Measurements from ENCODE around the gene NINJ1. TPM values are rescaled to one million over a fixed set of nuclear protein-coding genes. Genes with fewer than 3 reads are reported as not detected.

Gene NINJ1
- total and polyA plus RNA-seq, 2 of the 13 experiments (the other 11 are each of a cell fraction or from before 2014, with no cell fraction given): 81.2 to 92.1 TPM

DNA sequence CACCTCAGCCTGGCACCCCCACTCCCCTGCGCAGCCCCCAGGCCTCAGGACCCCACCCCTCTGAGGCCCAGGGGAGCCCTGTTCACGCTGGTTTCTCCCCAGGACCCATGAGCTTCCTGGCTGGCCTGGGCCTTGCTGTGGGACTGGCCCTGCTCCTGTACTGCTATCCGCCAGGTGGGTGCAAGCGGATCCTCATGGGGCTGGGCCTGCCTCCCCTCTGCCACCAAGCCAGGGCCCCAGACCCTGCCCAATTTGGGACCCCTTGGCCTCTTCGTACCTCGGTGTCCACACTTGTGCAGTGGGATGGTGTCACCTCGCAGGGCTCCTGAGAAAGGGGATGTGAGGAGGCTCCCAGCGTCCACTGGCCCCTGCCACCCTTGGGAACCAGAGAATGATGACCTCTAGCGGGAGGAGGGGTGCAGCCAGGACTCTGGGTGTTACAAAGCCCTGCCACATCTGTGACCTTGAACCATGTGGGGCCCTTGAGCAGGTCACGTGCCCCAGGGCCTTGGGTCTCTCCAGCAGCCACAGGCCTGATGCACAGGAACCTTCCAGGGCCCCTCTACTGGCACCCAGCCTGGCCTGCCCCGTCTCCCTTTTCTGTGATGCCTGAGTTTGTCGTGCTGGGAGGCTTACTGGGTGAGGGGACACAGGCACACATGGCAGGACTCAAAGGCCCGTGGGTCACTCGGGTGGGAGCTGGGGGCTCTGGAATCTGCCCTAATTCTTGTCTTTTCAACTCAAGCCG, 21.8 kb downstream of the NINJ1 start (continued):
- TF ChIP-seq, protein P1, sequence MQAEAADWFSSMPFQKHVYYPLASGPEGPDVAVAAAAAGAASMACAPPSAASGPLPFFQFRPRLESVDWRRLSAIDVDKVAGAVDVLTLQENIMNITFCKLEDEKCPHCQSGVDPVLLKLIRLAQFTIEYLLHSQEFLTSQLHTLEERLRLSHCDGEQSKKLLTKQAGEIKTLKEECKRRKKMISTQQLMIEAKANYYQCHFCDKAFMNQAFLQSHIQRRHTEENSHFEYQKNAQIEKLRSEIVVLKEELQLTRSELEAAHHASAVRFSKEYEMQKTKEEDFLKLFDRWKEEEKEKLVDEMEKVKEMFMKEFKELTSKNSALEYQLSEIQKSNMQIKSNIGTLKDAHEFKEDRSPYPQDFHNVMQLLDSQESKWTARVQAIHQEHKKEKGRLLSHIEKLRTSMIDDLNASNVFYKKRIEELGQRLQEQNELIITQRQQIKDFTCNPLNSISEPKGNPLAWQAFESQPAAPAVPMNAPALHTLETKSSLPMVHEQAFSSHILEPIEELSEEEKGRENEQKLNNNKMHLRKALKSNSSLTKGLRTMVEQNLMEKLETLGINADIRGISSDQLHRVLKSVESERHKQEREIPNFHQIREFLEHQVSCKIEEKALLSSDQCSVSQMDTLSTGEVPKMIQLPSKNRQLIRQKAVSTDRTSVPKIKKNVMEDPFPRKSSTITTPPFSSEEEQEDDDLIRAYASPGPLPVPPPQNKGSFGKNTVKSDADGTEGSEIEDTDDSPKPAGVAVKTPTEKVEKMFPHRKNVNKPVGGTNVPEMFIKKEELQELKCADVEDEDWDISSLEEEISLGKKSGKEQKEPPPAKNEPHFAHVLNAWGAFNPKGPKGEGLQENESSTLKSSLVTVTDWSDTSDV (CRISPR knock-in tag; IDR thresholded peaks at IDR 0.05): no peak
- no peak for TF ChIP-seq PHF20 (CRISPR knock-in tag; IDR thresholded peaks at IDR 0.05)
- no peak for TF ChIP-seq PRMT3 (CRISPR knock-in tag; IDR thresholded peaks at IDR 0.05; ENCODE audit: borderline replicate concordance, low read depth)
- TF ChIP-seq AHR (CRISPR knock-in tag; IDR thresholded peaks at IDR 0.05): no peak
- TF ChIP-seq, protein P2, sequence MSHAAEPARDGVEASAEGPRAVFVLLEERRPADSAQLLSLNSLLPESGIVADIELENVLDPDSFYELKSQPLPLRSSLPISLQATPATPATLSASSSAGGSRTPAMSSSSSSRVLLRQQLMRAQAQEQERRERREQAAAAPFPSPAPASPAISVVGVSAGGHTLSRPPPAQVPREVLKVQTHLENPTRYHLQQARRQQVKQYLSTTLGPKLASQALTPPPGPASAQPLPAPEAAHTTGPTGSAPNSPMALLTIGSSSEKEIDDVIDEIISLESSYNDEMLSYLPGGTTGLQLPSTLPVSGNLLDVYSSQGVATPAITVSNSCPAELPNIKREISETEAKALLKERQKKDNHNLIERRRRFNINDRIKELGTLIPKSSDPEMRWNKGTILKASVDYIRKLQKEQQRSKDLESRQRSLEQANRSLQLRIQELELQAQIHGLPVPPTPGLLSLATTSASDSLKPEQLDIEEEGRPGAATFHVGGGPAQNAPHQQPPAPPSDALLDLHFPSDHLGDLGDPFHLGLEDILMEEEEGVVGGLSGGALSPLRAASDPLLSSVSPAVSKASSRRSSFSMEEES (CRISPR knock-in tag; IDR thresholded peaks at IDR 0.05): peak; percentile 95
- TF ChIP-seq ARNT (IDR thresholded peaks at IDR 0.05): no peak
- TF ChIP-seq, protein P3, sequence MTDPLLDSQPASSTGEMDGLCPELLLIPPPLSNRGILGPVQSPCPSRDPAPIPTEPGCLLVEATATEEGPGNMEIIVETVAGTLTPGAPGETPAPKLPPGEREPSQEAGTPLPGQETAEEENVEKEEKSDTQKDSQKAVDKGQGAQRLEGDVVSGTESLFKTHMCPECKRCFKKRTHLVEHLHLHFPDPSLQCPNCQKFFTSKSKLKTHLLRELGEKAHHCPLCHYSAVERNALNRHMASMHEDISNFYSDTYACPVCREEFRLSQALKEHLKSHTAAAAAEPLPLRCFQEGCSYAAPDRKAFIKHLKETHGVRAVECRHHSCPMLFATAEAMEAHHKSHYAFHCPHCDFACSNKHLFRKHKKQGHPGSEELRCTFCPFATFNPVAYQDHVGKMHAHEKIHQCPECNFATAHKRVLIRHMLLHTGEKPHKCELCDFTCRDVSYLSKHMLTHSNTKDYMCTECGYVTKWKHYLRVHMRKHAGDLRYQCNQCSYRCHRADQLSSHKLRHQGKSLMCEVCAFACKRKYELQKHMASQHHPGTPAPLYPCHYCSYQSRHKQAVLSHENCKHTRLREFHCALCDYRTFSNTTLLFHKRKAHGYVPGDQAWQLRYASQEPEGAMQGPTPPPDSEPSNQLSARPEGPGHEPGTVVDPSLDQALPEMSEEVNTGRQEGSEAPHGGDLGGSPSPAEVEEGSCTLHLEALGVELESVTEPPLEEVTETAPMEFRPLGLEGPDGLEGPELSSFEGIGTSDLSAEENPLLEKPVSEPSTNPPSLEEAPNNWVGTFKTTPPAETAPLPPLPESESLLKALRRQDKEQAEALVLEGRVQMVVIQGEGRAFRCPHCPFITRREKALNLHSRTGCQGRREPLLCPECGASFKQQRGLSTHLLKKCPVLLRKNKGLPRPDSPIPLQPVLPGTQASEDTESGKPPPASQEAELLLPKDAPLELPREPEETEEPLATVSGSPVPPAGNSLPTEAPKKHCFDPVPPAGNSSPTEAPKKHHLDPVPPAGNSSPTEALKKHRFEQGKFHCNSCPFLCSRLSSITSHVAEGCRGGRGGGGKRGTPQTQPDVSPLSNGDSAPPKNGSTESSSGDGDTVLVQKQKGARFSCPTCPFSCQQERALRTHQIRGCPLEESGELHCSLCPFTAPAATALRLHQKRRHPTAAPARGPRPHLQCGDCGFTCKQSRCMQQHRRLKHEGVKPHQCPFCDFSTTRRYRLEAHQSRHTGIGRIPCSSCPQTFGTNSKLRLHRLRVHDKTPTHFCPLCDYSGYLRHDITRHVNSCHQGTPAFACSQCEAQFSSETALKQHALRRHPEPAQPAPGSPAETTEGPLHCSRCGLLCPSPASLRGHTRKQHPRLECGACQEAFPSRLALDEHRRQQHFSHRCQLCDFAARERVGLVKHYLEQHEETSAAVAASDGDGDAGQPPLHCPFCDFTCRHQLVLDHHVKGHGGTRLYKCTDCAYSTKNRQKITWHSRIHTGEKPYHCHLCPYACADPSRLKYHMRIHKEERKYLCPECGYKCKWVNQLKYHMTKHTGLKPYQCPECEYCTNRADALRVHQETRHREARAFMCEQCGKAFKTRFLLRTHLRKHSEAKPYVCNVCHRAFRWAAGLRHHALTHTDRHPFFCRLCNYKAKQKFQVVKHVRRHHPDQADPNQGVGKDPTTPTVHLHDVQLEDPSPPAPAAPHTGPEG (CRISPR knock-in tag; IDR thresholded peaks at IDR 0.05): no peak
- TF ChIP-seq ZSCAN31 (CRISPR knock-in tag; IDR thresholded peaks at IDR 0.05; ENCODE audit: low read depth): 0 out of 2 replicates have a peak, but pooled peaks have one; percentile 75
- TF ChIP-seq, protein P4, sequence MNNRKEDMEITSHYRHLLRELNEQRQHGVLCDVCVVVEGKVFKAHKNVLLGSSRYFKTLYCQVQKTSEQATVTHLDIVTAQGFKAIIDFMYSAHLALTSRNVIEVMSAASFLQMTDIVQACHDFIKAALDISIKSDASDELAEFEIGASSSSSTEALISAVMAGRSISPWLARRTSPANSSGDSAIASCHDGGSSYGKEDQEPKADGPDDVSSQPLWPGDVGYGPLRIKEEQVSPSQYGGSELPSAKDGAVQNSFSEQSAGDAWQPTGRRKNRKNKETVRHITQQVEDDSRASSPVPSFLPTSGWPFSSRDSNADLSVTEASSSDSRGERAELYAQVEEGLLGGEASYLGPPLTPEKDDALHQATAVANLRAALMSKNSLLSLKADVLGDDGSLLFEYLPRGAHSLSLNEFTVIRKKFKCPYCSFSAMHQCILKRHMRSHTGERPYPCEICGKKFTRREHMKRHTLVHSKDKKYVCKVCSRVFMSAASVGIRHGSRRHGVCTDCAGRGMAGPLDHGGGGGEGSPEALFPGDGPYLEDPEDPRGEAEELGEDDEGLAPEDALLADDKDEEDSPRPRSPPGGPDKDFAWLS (CRISPR knock-in tag; IDR thresholded peaks at IDR 0.05; ENCODE audit: borderline replicate concordance): no peak
- TF ChIP-seq ZSCAN22 (CRISPR knock-in tag; IDR thresholded peaks at IDR 0.05): peak; percentile 60; the same call in 1 of the 2 replicates
- peak; percentile 86 for TF ChIP-seq KAT8 (CRISPR knock-in tag; IDR thresholded peaks at IDR 0.05)
- TF ChIP-seq ZNF724P (CRISPR knock-in tag; IDR thresholded peaks at IDR 0.05; ENCODE audit: borderline replicate concordance): 0 out of 2 replicates have a peak, but pooled peaks have one; percentile 63
- 0 out of 2 replicates have a peak, but pooled peaks have one; percentile 23 for TF ChIP-seq NFYB (CRISPR knock-in tag; IDR thresholded peaks at IDR 0.05)
- TF ChIP-seq ZNF160 (CRISPR knock-in tag; IDR thresholded peaks at IDR 0.05): no peak
- no peak for TF ChIP-seq PRPF4 (IDR thresholded peaks at IDR 0.05; ENCODE audit: low read depth, low read length, poor library complexity, severe bottlenecking)
- peak; percentile 85 for TF ChIP-seq XRCC5 (optimal IDR thresholded peaks at IDR 0.05; ENCODE audit: low read length)
- TF ChIP-seq GTF2F1 (IDR thresholded peaks at IDR 0.05; ENCODE audit: low read length): peak; percentile 41; the same call in 1 of the 2 replicates
- TF ChIP-seq MAFF (IDR thresholded peaks at IDR 0.05; ENCODE audit: low read depth, low read length): no peak
